Measurements from ENCODE around the gene RNF213.
"Not testable (repeated sequence)": the region's sequence is repeated elsewhere in the genome, so short reads cannot be mapped to it uniquely, and the experiment has no call there.

RNF213 gene

DNA sequence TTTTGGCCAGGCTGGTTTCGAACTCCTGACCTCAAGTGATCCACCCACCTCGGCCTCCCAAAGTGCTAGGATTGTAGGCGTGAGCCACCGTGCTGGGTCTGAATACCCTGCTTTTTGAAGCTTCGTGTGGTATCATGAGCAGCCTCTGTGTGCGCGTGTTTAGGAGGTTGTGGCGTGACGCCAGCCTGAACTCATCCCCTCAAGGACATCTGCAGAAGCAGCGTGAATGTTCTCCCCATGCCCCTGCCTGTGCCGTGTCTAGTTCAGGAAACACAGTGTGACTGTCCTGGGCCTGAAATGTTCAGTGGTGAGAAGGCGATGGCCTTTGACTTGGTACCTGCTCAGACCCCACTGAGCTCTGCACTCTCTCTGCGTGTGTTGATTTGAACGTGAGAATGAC is 35.6 kb downstream of the RNF213 start:
- peak overlapping the region; percentile 82 for H3K27ac ChIP-seq
- TF ChIP-seq, protein P1, sequence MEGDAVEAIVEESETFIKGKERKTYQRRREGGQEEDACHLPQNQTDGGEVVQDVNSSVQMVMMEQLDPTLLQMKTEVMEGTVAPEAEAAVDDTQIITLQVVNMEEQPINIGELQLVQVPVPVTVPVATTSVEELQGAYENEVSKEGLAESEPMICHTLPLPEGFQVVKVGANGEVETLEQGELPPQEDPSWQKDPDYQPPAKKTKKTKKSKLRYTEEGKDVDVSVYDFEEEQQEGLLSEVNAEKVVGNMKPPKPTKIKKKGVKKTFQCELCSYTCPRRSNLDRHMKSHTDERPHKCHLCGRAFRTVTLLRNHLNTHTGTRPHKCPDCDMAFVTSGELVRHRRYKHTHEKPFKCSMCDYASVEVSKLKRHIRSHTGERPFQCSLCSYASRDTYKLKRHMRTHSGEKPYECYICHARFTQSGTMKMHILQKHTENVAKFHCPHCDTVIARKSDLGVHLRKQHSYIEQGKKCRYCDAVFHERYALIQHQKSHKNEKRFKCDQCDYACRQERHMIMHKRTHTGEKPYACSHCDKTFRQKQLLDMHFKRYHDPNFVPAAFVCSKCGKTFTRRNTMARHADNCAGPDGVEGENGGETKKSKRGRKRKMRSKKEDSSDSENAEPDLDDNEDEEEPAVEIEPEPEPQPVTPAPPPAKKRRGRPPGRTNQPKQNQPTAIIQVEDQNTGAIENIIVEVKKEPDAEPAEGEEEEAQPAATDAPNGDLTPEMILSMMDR (conservative IDR thresholded peaks at IDR 0.05) = no peak

DNA sequence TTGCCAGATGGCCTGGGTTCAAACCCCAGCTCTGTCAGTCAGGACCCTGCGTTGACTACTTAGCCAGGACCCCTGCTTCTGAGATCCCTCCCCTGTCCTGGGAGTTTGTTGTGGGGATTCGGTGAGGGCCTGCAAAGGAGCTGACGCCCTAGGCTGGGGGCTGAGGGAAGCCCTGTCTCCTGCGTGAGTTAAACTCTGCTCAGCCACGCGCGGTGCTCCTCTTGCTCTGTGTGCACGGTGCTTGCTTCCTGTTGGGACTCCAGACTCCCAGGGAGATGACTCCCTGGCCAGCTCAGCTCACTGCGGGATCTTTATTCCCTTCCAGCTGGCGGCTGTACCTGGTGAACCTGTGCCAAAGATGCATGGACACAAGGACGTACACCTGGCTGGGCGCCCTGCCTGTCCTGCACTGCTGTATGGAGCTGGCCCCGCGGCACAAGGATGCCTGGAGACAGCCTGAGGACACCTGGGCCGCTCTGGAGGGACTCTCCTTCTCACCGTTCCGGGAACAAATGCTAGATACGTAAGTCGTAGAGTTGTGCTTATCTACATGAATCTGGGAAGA is 37.4 kb downstream of the RNF213 start:
- peak overlapping the region; percentile 82 for H3K27ac ChIP-seq
- TF ChIP-seq, protein P1 (conservative IDR thresholded peaks at IDR 0.05) = no peak

DNA sequence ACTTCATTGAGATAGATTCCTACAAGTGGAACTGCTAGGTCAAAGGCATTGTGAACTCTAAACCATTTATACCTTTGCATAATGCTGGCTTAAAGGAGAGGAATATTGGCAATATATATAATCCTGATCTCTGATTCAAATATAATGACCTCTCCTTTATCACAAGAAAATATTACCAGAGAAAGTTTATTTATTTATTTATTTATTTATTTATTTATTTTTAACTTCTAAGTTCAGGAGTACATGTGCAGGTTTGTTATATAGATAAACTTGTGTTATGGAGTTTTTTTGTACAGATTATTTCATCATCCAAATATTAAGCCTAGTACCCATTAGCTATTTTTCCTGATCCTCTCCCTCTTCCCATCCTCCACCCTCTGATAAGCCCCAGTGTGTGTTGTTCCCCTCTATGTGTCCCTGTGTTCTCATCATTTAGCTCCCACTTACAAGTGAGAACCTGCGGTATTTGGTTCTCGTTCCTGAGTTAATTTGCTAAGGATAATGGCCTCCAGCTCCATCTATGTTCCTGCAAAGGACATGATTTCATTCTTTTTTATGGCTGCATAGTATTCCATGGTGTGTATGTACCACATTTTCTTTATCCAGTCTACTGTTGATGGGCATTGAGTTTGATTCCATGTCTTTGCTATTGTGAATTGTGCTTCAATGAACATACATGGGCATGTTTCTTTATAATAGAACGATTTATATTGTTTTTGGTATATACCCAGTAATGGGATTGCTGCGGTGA is 38.9 kb downstream of the RNF213 start:
- peak overlapping the region; percentile 82 for H3K27ac ChIP-seq

DNA sequence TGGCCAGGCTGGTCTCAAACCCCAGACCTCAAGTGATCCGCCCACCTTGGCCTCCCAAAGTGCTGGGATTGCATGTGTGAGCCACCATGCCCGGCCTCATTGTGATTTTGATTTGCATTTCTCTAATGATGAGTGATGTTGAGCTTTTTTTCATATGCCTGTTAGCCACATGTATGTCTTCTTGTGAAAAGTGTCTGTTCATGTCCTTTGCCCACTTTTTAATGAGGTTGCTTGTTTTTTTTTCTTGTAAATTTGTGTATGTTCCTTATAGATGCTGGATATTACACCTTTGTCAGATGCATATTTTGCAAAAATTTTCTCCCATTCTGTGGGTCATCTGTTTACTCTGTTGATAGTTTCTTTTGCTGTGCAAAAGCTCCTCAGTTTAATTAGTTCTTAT is 40.1 kb downstream of the RNF213 start:
- not testable (repeated sequence) for H3K27ac ChIP-seq

DNA sequence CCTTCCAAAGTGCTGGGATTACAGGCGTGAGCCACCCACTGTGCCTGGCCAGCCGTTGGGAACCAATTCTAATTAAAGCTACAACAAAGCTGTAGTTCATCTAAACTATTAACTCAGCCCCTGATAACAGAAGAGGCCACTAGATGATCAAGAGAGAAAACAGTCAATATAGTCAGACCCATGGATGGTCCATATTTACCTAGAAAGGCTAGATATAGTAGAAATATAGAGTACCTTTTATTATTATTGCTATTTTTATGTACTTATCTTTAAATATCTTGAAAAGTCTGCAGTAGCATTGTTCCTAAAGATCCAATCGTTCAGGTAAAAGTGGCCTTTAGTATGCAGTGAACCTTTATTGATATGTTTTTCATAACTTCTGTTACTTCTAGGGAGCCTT is 43.2 kb downstream of the RNF213 start:
- TF ChIP-seq, protein P1 (conservative IDR thresholded peaks at IDR 0.05) = no peak
- H3K27ac ChIP-seq = no peak overlapping the region

DNA sequence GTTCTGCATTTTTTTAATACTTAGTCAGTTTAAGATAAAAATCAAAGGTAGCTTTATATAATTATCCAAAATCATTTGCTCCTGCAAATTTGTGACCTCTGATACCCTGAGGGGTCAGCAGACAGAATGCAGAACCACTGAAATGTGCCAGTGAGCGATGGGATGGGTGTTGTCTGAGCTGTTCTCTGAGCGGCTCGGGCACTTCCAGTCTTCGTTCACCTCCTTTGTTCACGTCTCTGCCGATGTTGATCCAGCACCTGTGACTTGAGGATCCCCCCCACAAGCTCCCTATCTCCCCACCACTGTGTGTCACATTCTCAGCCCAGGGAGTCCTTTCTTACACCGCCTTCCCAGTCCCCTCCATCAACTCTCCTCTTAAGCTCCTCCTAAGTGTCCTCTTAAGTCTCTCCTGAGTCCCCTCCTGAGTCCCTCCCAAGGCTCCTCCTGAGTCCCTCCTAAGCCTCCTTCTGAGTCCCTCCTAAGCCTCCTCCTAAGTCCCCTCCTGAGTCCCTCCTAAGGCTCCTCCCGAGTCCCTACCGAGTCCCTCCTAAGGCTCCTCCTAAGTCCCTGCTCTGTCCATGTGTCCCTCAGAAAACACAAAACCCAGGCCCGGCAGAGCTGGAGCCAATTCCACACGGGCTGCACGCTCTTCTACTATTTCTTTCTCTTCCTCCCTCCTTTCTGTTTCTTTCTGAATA is 47.5 kb downstream of the RNF213 start:
- TF ChIP-seq, protein P1 (conservative IDR thresholded peaks at IDR 0.05) = no peak

DNA sequence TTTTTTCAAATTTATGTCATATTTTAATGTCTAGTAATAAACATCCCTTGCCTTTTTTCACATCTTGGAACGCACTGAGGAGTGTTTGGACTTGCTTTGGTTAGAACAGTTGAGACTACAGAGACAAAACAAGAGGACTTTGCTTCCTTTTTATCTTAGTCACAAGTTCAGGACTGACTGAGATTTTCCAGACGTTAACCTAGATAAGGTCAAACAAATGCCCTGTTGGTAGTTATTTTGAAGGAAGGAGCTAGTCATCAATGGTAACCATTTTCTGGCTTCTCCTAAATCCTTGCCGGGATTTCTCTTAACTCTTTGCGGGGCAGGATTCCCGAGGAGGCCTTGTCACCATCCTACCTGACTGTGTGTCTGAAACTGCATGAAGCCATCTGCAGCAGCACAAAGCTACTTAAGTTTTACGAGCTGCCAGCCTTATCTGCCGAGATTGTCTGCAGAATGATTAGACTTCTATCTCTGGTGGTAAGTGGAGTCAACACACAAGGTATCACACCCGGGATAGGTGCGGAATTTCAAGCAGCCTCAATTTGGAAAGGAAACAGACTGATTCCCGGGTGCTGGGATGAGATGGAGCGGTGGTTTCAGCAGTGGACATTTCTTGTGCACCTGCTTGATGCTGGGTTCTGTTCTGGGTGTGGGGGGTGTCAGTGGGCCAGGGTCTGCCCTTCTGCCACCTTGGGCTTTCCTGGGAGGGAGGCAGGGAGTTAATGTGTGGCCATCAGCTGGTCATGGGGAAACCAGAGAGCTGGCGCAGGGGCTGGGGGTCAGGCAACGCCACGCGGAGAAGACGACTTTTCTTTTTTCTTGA is 48.3 kb downstream of the RNF213 start:
- TF ChIP-seq, protein P1 (conservative IDR thresholded peaks at IDR 0.05) = no peak
- H3K27ac ChIP-seq = peak overlapping the region; percentile 21; the same call in 1 of the 2 replicates

More for the DNA sequence above, 47.5 kb downstream of the RNF213 start:
- peak overlapping the region; percentile 21; the same call in 1 of the 2 replicates for H3K27ac ChIP-seq

DNA sequence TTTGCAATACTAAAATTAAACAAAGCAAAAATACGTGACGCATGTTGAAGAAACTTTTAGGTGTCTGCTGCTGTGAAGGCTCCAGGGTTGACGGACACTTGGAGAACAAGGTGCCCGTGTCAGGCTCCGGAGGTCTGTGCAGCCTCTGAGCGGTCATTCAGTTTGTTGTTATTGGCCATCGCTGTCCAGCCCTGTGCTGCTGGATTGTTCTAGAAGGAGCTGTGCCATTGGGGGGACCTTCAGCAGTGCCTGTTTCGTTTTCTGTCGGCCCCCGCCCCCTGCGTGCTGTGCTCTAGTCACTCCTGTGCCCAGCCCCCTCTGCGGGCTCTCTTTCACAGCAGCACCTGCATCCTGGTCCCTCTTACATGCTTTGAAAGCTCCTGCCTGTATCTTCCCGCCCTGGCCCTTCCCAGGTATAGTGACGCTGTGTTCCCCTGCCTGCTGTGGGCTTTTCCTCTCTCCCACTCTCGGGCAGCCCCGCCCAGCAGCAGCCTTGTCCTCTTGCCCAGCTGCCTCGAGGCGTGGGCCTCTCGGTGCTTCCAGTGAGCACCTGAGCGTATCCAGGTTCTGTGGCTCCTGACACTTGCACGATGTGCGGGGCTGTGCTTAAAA is 50.7 kb downstream of the RNF213 start:
- H3K27ac ChIP-seq = no peak overlapping the region
- TF ChIP-seq, protein P1 (conservative IDR thresholded peaks at IDR 0.05) = no peak

All from VCaP (cell line).